Right lobe of liver (tissue), 6 donors: ENCODE measurements around the gene NMU. TPM values are rescaled to one million over a fixed set of nuclear protein-coding genes. Genes with fewer than 3 reads are reported as not detected.

ENCODE experiments used
- ATAC-seq, 4 donors: fragments of 200-7000 bp; cut with Tn5 transposase; one replicate each; pipeline ENCODE4 v1.9.1; 2020; ENCODE audit warnings: mild to moderate bottlenecking in 4 of 4, moderate library complexity in 4 of 4
- DNase-seq, 3 donors: peaks; one replicate each; pipeline ENCODE4 v3.0.0-alpha.2; 2020
- H3K27ac ChIP-seq, 3 donors: fragments of 200-600 bp; one replicate each; pipeline ENCODE4 v1.8.0; 2022
- H3K27me3 ChIP-seq, 2 donors: fragments of 200-600 bp; one replicate each; pipeline ENCODE4 v1.8.0; 2022
- H3K36me3 ChIP-seq, 4 donors: fragments of 200-600 bp; sonication (generic) in 1 of 4; one replicate each; pipeline versions ENCODE4 v1.5.1 to v1.8.0; 2017 to 2022; ENCODE audit warnings: control low read depth in 1 of 4
- H3K4me1 ChIP-seq, 4 donors: fragments of 200-600 bp; sonication (generic) in 1 of 4; one replicate each; pipeline versions ENCODE4 v1.5.1 to v1.8.0; 2017 to 2022; ENCODE audit warnings: control low read depth in 1 of 4
- H3K4me3 ChIP-seq, 3 donors: fragments of 200-600 bp; one replicate each; pipeline ENCODE4 v1.8.0; 2022
- H3K9me3 ChIP-seq, 4 donors: fragments of 200-600 bp; sonication (generic) in 1 of 4; one replicate each; pipeline versions ENCODE4 v1.5.1 to v1.8.0; 2017 to 2022; ENCODE audit warnings: control low read depth in 1 of 4
- CTCF ChIP-seq, 4 donors: fragments of 200-600 bp in 3 of 4; fragments of 450-650 bp in 1 of 4; IDR thresholded peaks; one replicate each; pipeline versions ENCODE4 v1.5.1 to v1.8.0; 2016 to 2022; ENCODE audit warnings: antibody characterized with exemption in 4 of 4, mild to moderate bottlenecking in 2 of 4
- POLR2A ChIP-seq: fragments of 450-650 bp; IDR thresholded peaks from one replicate; pipeline ENCODE4 v1.6.1; 2017; ENCODE audit warnings: antibody characterized with exemption, mild to moderate bottlenecking
- WGBS: methylation state at CpG from one replicate; pipeline ENCODE4 v1.1.6; 2018; ENCODE audit warnings: low coverage, low lambda C conversion rate; ENCODE audit not compliant: insufficient coverage; ENCODE audit errors: missing lambda C conversion rate; 5-methylcytosine and 5-hydroxymethylcytosine counted together
- intact Hi-C, 2 donors: fragments of 100-400 bp; cut with DNase I; formaldehyde crosslinking; loops; one replicate each; pipeline versions ENCODE4 v1.11.2 to v1.14.1; 2022
- total RNA-seq, 6 experiments: library from RNA; depleted of rRNA in 2 of 6; stranded (reverse); fragments of >200 nt in 2 of 6; fragmentation: NEBNext Ultra II Directional in 3 of 6; extraction: Animal tissue kit (Norgen Biotek cat#: 25700) in 3 of 6; gene quantifications; one replicate each; pipeline versions ENCODE4 v1.1.0 to v1.2.4, GENCODE V29; 2016 to 2023
- donor health status: DM: no; HTN: yes; CAD: no.
- donor health status: DM: no; HTN: no; CAD: no.
- donor health status: DM: no; HTN: no; CAD: no.
- donor health status: DM: no; HTN: yes; CAD: no.
- donor health status: DM: no; HTN: yes; CAD: no.

NMU gene
- total RNA-seq, 6 experiments from 2014 or later = not detected

DNA sequence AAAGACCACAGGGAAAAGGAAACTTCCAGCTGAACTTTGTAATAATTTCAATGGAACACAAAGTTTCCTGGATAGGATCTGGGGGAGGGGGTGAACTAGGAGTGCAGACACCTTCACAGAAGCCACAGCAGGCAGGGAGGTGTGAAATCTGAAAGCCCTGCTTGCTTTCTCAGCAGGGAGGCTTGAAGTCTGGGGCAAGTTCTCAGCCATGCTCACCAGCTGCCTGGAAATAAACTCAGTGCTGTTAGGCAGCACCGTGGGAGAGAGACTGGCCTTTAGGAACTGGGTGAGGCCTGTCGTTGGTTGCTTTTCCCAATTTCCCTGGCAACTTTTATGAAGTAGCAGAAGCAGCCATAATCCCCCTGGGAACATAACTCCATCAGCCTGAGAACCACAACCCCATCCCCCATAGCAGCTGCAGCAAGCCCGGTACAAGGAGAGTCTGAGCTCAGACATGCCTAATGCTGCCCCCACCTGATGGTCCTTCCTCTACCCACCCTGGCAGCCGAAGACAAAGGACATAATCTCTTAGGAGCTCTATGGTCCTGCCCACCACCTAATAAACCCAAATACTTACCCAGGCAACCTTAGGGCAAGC lies 39.2 kb upstream of the NMU start:
- ATAC-seq (no peak), DNase-seq (no peak)
- Histone ChIP-seq H3K4me3 (no peak overlapping the region), H3K36me3 (no peaks in the 10 kb centered on the region), H3K4me1 (no peaks in the 10 kb centered on the region), H3K27ac (no peak overlapping the region), H3K27me3 (no peaks in the 10 kb centered on the region), H3K9me3 (no peaks in the 10 kb centered on the region)
- WGBS = 67% methylated on average over 1 of the region's 4 CpGs
- TF ChIP-seq POLR2A = no peak
- no peak for TF ChIP-seq CTCF (IDR thresholded peaks at IDR 0.05)
- intact Hi-C loops = no loop called here

DNA sequence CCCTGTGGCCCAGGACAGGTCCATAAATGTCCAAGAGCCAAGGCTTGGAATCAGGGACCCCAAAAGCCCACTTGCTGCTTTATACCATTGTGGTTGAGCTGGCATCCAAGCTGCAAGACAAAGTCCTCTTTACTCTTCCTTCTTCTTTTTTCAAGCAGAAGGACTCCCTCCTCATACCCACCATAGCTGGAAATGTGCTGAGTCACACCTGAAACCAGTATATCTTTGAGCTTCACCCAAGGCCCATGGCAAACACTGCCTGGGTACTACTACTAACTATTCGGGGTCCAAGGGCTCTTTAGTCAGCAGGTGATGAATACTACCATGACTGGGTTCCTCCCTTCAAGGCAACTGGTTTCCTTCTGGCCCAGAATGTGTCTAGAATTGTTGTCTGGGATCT lies 37.3 kb upstream of the NMU start:
- no peak for ATAC-seq
- no peak overlapping the region for H3K27ac ChIP-seq
- intact Hi-C loops = no loop called here

GRCh38 chr4:55671667-55672066 lies 35.6 kb upstream of the NMU start:
- TF ChIP-seq CTCF (IDR thresholded peaks at IDR 0.05) (no peak), POLR2A (no peak)
- intact Hi-C loops = no loop called here

More for the DNA sequence above, 37.3 kb upstream of the NMU start:
- no peaks in the 10 kb centered on the region for H3K9me3 ChIP-seq
- H3K4me1 ChIP-seq = no peaks in the 10 kb centered on the region
- no peak for TF ChIP-seq POLR2A
- no peak for TF ChIP-seq CTCF (IDR thresholded peaks at IDR 0.05)
- DNase-seq = no peak
- 57% methylated on average over 1 of the region's 1 CpG for WGBS
- no peaks in the 10 kb centered on the region for H3K36me3 ChIP-seq
- no peaks in the 10 kb centered on the region for H3K27me3 ChIP-seq
- no peak overlapping the region for H3K4me3 ChIP-seq

DNA sequence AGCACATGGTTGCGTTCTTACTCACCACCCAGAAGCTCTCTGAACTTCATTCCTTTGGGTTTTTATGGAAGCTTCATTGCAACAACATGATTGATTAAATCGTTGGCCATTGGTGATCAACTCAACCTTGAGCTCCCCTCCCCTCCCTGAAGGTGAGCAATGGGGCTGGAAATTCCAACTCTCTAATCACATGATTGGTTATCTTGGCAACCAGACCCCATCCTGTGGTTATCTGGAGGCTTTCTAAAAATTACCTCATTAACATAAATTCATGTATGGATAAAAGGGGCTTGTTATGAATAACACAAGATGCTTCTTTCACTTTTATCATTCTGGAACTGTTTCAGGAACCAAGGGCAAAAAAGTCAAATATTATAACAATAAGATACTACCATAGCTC lies 34.6 kb upstream of the NMU start:
- Histone ChIP-seq H3K4me1 (no peaks in the 10 kb centered on the region), H3K36me3 (no peaks in the 10 kb centered on the region), H3K9me3 (no peaks in the 10 kb centered on the region), H3K27ac (no peak overlapping the region), H3K4me3 (no peak overlapping the region), H3K27me3 (no peaks in the 10 kb centered on the region)
- DNase-seq (no peak), ATAC-seq (no peak)
- 80% methylated on average over 1 of the region's 2 CpGs for WGBS
- intact Hi-C loops = no loop called here
- TF ChIP-seq CTCF (IDR thresholded peaks at IDR 0.05) (no peak), POLR2A (no peak)

More at GRCh38 chr4:55671667-55672066, 35.6 kb upstream of the NMU start:
- no peak overlapping the region for H3K27ac ChIP-seq
- H3K4me3 ChIP-seq = no peak overlapping the region
- DNase-seq = no peak
- H3K4me1 ChIP-seq = no peaks in the 10 kb centered on the region
- no peaks in the 10 kb centered on the region for H3K9me3 ChIP-seq
- H3K36me3 ChIP-seq = no peaks in the 10 kb centered on the region
- ATAC-seq = no peak
- H3K27me3 ChIP-seq = no peaks in the 10 kb centered on the region

- ATAC-seq (no peak), DNase-seq (no peak)
- no peaks in the 10 kb centered on the region for H3K9me3 ChIP-seq
- 62% methylated on average over 5 of the region's 6 CpGs for WGBS
- no peaks in the 10 kb centered on the region for H3K4me1 ChIP-seq
- intact Hi-C loops = no loop called here
- H3K27me3 ChIP-seq = no peaks in the 10 kb centered on the region
- H3K36me3 ChIP-seq = no peaks in the 10 kb centered on the region
- H3K27ac ChIP-seq = no peak overlapping the region
- TF ChIP-seq CTCF (IDR thresholded peaks at IDR 0.05) = no peak
- TF ChIP-seq POLR2A = no peak
- no peak overlapping the region for H3K4me3 ChIP-seq
Measured at GRCh38 chr4:55668449-55668848, 32.4 kb upstream of the NMU start.
